NCI-H82 (cell line): Measurements from ENCODE around the gene PCBD1.
"Not testable (repeated sequence)": the region's sequence is repeated elsewhere in the genome, so short reads cannot be mapped to it uniquely, and the experiment has no call there.

ENCODE experiments used
- DNase-seq: peaks from one replicate; lab custom pipeline; 2025; lab: John Stamatoyannopoulos, UW

Gene PCBD1

GRCh38 chr10:70863470-70864160 lies 24.8 kb downstream of the PCBD1 start:
- DNase-seq, result no peak

GRCh38 chr10:70861495-70862197 lies 26.7 kb downstream of the PCBD1 start:
- DNase-seq, result not testable (repeated sequence)

- DNase-seq, result no peak
Measured at GRCh38 chr10:70858759-70859158, 29.6 kb downstream of the PCBD1 start.

GRCh38 chr10:70856454-70856853 lies 31.9 kb downstream of the PCBD1 start:
- no peak for DNase-seq

GRCh38 chr10:70853457-70853856 lies 34.9 kb downstream of the PCBD1 start:
- no peak for DNase-seq

- DNase-seq, result no peak
Measured at GRCh38 chr10:70853038-70853437, 35.3 kb downstream of the PCBD1 start.

- peak; percentile 73 for DNase-seq
Measured at GRCh38 chr10:70851597-70852475, 36.5 kb downstream of the PCBD1 start.

- DNase-seq, result no peak
Measured at GRCh38 chr10:70850097-70850496, 38.3 kb downstream of the PCBD1 start.

GRCh38 chr10:70849582-70850016 lies 38.8 kb downstream of the PCBD1 start:
- DNase-seq, result no peak

- no peak for DNase-seq
Measured at GRCh38 chr10:70847659-70848360, 40.6 kb downstream of the PCBD1 start.

GRCh38 chr10:70846795-70847194 lies 41.6 kb downstream of the PCBD1 start:
- no peak for DNase-seq

- DNase-seq, result no peak
Measured at GRCh38 chr10:70845816-70846215, 42.5 kb downstream of the PCBD1 start.

GRCh38 chr10:70845256-70845655 lies 43.1 kb downstream of the PCBD1 start:
- no peak for DNase-seq

GRCh38 chr10:70843776-70844489 lies 44.4 kb downstream of the PCBD1 start:
- DNase-seq, result peak; percentile 20

GRCh38 chr10:70843333-70843732 lies 45.0 kb downstream of the PCBD1 start:
- no peak for DNase-seq

GRCh38 chr10:70840836-70841235 lies 47.5 kb downstream of the PCBD1 start:
- DNase-seq, result no peak

GRCh38 chr10:70838270-70838805 lies 50.0 kb downstream of the PCBD1 start:
- no peak for DNase-seq

GRCh38 chr10:70837660-70838059 lies 50.7 kb downstream of the PCBD1 start:
- no peak for DNase-seq

GRCh38 chr10:70836319-70836718 lies 52.0 kb downstream of the PCBD1 start:
- no peak for DNase-seq

- DNase-seq, result no peak
Measured at GRCh38 chr10:70834441-70835151, 53.8 kb downstream of the PCBD1 start.
